GM10266 (cell line): ENCODE data around the gene NUAK2.

Experiments used
- DNase-seq: peaks from one replicate; pipeline ENCODE4 v3.0.0; 2012; ENCODE audit errors: extremely low spot score
- TF ChIP-seq, protein P1 (sequence below): IDR thresholded peaks from 2 replicates; pipeline ENCODE4 v1.5.1; 2012; ENCODE audit warnings: mild to moderate bottlenecking, low read depth; ENCODE audit not compliant: control insufficient read depth, insufficient read depth; ENCODE audit errors: missing control alignments

Gene NUAK2

DNA sequence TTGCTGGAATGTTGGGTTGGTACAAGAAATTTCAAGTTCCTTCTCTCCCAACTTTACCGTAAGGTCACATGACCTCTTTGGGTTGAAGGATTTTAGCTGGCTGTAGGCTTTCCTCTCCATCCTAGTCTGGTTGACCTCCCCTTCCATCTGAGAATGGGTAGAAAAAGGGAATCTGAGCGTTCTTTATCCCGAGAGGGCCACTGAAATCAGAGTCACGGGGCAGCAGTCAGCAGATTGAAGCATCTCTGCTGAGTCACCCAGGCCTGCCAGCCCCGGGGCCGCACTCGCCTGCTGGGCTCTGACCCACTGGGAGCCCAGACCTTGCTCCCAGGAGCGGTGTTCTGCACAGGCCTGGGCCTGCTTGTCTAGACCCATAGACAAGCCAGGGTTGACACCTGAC lies 62.8 kb downstream of the NUAK2 start:
- no peak for DNase-seq

DNA sequence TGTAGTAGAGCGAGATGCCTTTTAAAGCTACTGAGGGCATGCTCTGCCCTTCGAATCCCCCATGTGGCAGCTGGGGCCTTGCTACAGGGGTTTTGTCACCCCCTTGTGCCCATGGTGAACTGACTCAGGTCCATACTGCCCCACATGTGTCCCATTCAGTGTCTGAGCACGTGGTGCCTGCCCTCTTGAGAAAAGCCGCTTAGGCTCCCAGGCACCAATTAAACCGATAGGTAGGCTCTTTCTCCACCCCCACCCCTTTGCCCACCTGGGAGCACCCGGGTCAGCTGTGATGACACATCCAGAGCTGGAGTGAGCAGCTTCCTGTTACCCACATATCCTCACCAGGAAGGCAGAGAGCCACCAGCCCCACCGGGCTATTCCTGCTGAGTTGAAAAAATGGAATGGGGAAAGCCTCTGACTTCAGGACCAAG lies 63.3 kb downstream of the NUAK2 start:
- no peak for DNase-seq
- TF ChIP-seq, protein P1, sequence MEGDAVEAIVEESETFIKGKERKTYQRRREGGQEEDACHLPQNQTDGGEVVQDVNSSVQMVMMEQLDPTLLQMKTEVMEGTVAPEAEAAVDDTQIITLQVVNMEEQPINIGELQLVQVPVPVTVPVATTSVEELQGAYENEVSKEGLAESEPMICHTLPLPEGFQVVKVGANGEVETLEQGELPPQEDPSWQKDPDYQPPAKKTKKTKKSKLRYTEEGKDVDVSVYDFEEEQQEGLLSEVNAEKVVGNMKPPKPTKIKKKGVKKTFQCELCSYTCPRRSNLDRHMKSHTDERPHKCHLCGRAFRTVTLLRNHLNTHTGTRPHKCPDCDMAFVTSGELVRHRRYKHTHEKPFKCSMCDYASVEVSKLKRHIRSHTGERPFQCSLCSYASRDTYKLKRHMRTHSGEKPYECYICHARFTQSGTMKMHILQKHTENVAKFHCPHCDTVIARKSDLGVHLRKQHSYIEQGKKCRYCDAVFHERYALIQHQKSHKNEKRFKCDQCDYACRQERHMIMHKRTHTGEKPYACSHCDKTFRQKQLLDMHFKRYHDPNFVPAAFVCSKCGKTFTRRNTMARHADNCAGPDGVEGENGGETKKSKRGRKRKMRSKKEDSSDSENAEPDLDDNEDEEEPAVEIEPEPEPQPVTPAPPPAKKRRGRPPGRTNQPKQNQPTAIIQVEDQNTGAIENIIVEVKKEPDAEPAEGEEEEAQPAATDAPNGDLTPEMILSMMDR = no peak

More for the DNA sequence above, 62.8 kb downstream of the NUAK2 start:
- TF ChIP-seq, protein P1 = no peak

DNA sequence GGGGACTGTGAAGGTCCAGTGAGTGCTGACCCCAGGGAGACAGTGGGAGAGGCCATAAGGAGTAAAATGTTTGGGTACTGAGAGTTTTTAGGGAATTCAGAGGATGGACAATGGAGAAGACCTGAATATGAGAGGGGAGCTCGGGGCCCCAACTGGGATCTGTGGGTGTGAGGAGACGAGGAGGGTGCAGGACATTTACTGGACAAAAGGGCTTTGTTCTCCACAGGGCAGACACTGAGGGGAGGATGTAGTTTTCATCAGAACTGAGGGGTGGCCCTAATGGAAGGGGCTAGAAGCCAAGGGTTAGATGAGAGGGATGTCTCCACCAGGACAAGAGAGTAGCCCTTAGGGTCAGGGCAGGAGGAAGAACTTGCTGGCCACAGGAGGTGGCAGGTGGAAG lies 63.8 kb downstream of the NUAK2 start:
- DNase-seq = no peak
- TF ChIP-seq, protein P1 = no peak

DNA sequence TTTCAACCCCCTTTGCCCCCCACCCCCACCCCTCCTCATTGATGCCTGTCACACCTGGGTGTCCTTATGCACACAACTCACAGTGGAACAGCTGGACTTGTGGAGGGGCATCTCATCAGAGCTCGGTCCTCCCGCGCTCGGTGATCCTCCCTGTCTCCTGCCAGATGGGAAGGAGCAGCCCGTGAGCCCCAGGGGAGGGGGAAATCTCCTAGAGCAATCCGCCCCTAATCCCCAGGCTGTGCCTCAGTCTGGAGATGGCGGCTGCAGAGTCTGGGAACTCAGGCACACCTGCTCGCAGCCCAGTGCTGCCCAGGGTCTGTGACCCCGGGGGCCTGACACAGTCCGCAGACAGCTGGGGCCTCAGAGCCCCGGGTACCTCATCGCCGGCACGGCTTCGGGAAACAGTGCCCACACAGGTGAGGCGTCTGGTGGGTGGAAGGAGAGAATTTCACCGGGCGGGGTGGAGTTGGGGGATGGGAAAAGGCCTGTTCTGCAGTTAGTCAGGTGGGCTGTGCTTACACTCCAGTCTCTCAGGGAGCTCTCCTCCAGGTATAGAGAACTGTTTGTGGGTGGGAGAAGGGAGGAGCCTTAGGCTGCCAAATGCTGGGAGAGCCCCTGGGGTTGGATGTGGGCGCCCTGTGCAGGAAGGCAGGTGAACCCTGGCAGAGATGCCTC lies 64.5 kb downstream of the NUAK2 start:
- no peak for DNase-seq
- TF ChIP-seq, protein P1 = no peak

DNA sequence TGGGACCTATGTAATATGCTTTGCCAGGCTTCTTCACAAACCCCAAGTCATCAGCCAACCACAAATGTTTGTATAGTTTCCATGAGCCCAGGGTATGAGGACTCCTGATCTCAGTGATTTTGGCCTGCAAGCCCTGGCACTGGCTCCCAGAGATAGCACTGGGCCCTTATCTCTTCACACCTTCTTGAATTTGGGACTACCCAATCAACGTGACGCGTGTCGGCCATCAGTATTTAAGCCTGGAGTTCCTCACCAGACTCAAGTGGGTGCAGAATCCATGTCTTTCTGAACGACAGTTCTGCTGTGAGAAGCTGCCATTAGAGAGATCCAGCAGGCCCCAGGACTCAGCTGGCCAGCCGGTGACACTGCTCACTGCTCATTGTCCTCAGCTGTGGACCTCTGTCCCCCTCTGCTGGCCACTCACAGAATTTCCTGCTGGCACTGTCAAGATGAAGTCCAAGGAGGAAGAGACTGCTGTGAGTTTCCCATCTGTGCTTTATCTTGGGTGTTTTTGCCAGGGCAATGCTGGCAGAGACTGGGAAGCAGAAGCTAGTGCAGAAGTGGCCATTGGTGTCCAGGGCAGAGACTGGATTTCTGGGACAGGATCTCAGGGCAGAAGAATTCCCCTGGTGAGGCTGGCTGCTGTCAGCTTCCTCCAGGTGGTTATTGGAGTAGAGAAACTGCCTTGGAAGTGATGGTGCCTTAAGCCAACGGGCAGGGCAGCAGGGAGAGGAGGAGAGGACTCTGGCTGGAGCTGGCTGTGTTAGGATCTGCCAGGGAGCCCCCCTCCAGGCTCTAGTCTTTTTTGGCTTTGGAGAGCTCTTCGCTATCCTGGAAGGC lies 65.4 kb downstream of the NUAK2 start:
- DNase-seq = peak; percentile 83
- TF ChIP-seq, protein P1 = peak; percentile 93
